Left lung (tissue), 10 donors: ENCODE results near the gene LCN2. TPM values are rescaled to one million over a fixed set of nuclear protein-coding genes. Genes with fewer than 3 reads are reported as not detected.

Experiments used
- ATAC-seq: fragments of 200-7000 bp; cut with Tn5 transposase; one replicate; pipeline ENCODE4 v1.9.1; 2020; ENCODE audit warnings: moderate library complexity
- DNase-seq, 4 donors: peaks; one replicate each; pipeline ENCODE4 v3.0.0-alpha.2; 2013 to 2020
- H3K27ac ChIP-seq, 2 donors: fragments of 200-600 bp; sonication (generic) in 1 of 2; one replicate each; pipeline versions ENCODE4 v1.5.0 to v1.8.0; 2020 to 2021
- H3K27me3 ChIP-seq, 2 donors: fragments of 200-600 bp; sonication (generic) in 1 of 2; one replicate each; pipeline versions ENCODE4 v1.5.0 to v1.8.0; 2020 to 2021
- H3K36me3 ChIP-seq, 2 donors: fragments of 200-600 bp; sonication (generic) in 1 of 2; one replicate each; pipeline versions ENCODE4 v1.5.0 to v1.8.0; 2020 to 2021
- H3K4me1 ChIP-seq, 2 donors: fragments of 200-600 bp; one replicate each; pipeline ENCODE4 v1.8.0; 2021
- H3K4me3 ChIP-seq, 2 donors: fragments of 200-600 bp; sonication (generic) in 1 of 2; one replicate each; pipeline versions ENCODE4 v1.5.0 to v1.8.0; 2020 to 2021; ENCODE audit warnings: mild to moderate bottlenecking in 1 of 2
- H3K9me3 ChIP-seq, 2 donors: fragments of 200-600 bp; sonication (generic) in 1 of 2; one replicate each; pipeline versions ENCODE4 v1.5.0 to v1.8.0; 2020 to 2021
- intact Hi-C, 2 donors: fragments of 100-400 bp; cut with DNase I; formaldehyde crosslinking; loops; one replicate each; pipeline versions ENCODE4 v1.11.2 to v1.14.2; 2022
- polyA plus RNA-seq, 6 donors: library from polyadenylated mRNA; unstranded; fragments of 120-200 nt; gene quantifications; one replicate each; pipeline ENCODE4 v1.2.1, GENCODE V29; 2013; ENCODE audit not compliant: insufficient read length in 6 of 6
- total RNA-seq, 2 donors: library from RNA; stranded (reverse); fragmentation: NEBNext Ultra II Directional; extraction: Animal tissue kit (Norgen Biotek cat#: 25700); gene quantifications; one replicate each; pipeline ENCODE4 v1.2.1, GENCODE V29; 2021
- TF ChIP-seq, protein P1 (sequence below), 2 donors: fragments of 200-600 bp; sonication (generic) in 1 of 2; IDR thresholded peaks; one replicate each; pipeline versions ENCODE4 v1.5.0 to v1.8.0; 2021; ENCODE audit warnings: antibody characterized with exemption in 2 of 2
- donor health status: DM: no; HTN: yes; CAD: no.
- donor health status: DM: no; HTN: no; CAD: no.

Gene LCN2
- total and polyA plus RNA-seq, 8 donors, result 1.3 to 155 (median 2.4) TPM

DNA sequence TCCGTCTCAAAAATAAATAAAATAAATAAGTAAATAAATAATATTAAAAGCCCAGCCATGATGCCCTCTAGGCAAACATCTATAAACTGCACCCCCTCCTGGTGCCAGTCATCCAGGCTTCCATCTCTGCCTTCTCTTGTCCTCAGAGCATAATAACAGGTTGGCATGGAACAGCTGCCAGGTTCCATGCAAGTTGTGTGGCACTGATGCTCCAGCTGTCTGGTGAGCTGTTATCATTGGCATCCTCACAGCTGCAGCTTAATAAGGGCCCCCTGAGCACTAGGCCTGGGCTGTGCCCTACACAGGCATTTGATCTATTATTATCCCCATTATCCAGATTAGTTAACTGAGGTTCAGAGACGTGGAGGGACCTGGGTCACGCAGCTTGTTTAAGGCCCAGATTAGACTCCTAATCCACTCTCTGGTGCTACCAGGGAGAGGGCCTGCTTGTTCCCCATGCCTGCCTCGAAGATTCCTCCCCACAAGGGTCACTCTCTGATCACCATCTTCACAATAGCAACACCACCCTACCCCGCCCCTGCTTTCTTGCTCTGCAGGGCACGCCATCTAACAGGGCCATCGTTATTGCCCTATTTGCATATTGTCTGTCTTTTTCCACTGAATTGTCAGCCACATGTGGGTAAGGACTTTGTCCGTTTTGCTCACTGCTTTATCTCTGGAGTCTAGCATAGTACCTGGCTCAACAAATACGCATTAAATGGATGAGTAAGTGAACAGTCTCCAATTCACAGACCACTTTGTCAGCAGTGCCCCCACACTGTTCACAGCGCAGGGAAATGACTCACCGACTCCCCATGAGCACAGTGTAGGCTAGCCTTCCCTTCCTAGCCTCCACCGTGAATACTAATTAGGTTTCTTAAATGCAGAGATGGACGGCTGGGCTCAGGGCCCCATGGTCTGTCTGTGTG lies 52.5 kb downstream of the LCN2 start:
- no peak overlapping the region for H3K4me3 ChIP-seq
- H3K27me3 ChIP-seq, result peaks cover 8 to 34% of the 10 kb centered on the region in 2 donors
- TF ChIP-seq, protein P1, sequence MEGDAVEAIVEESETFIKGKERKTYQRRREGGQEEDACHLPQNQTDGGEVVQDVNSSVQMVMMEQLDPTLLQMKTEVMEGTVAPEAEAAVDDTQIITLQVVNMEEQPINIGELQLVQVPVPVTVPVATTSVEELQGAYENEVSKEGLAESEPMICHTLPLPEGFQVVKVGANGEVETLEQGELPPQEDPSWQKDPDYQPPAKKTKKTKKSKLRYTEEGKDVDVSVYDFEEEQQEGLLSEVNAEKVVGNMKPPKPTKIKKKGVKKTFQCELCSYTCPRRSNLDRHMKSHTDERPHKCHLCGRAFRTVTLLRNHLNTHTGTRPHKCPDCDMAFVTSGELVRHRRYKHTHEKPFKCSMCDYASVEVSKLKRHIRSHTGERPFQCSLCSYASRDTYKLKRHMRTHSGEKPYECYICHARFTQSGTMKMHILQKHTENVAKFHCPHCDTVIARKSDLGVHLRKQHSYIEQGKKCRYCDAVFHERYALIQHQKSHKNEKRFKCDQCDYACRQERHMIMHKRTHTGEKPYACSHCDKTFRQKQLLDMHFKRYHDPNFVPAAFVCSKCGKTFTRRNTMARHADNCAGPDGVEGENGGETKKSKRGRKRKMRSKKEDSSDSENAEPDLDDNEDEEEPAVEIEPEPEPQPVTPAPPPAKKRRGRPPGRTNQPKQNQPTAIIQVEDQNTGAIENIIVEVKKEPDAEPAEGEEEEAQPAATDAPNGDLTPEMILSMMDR (IDR thresholded peaks at IDR 0.05), result no peak
- DNase-seq (no peak), ATAC-seq (no peak)
- H3K9me3 ChIP-seq, result no peaks in the 10 kb centered on the region
- H3K27ac ChIP-seq, result no peak overlapping the region
- intact Hi-C loops, result no loop called here
- peaks cover 0 to 21% of the 10 kb centered on the region in 2 donors for H3K4me1 ChIP-seq
- no peaks in the 10 kb centered on the region for H3K36me3 ChIP-seq

DNA sequence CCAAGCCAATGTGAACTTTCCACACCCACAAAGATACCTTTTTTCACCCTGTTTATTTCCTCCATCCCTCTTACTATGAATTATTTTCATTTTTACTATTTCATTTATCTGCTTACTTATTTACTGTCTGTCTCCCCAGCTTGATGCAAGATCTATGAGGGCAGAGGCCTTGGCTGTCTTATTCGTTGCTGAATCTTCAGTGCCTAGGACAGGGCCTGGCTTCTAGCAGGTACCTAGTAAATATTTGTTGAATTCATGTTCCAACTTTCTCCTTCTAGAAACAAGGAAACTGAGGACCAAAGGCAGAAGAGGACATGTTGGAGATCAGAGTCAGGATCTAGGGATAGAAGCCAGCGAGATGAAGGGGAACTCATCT lies 53.4 kb downstream of the LCN2 start:
- H3K36me3 ChIP-seq, result no peaks in the 10 kb centered on the region
- peaks cover 0 to 21% of the 10 kb centered on the region in 2 donors for H3K4me1 ChIP-seq
- intact Hi-C loops, result no loop called here
- DNase-seq (no peak), ATAC-seq (no peak)
- H3K27ac ChIP-seq, result no peak overlapping the region
- TF ChIP-seq, protein P1 (IDR thresholded peaks at IDR 0.05), result no peak
- peaks cover 8 to 39% of the 10 kb centered on the region in 2 donors for H3K27me3 ChIP-seq
- no peaks in the 10 kb centered on the region for H3K9me3 ChIP-seq
- H3K4me3 ChIP-seq, result peak overlapping the region in 1 of 2 donors; percentile 49

Other genes starting within 250 kb of the LCN2 start
- gene ST6GALNAC6, start 249.8 kb upstream of the LCN2 start, total RNA-seq, result 10 to 100 TPM; 43.5 to 57.0 TPM
- gene ST6GALNAC6, start 249.8 kb upstream of the LCN2 start, polyA plus RNA-seq, result 10 to 100 TPM; 44.1 to 53.5 (median 48.6) TPM
- 10 to 100 TPM; 62.5 to 89.9 TPM for gene ST6GALNAC4, start 232.4 kb upstream of the LCN2 start, total RNA-seq
- gene ST6GALNAC4, start 232.4 kb upstream of the LCN2 start, polyA plus RNA-seq, result 10 to 100 TPM; 20.7 to 31.5 (median 24.3) TPM
- gene PIP5KL1, start 218.7 kb upstream of the LCN2 start, total RNA-seq, result 1 to 10 TPM; 3.8 to 6.7 TPM
- 1 to 10 TPM; 2.7 to 7.9 (median 5.0) TPM for gene PIP5KL1, start 218.7 kb upstream of the LCN2 start, polyA plus RNA-seq
- gene DPM2, start 211.6 kb upstream of the LCN2 start, total RNA-seq, result 10 to 100 TPM; 38.6 to 47.6 TPM
- 10 to 100 TPM; 32.1 to 38.5 (median 34.6) TPM for gene DPM2, start 211.6 kb upstream of the LCN2 start, polyA plus RNA-seq
- 10 to 100 TPM; 60.7 to 67.3 TPM for gene EEIG1, start 168.5 kb upstream of the LCN2 start, total RNA-seq
- 10 to 100 TPM; 28.2 to 40.7 (median 35.7) TPM for gene EEIG1, start 168.5 kb upstream of the LCN2 start, polyA plus RNA-seq
- gene NAIF1, start 82.1 kb upstream of the LCN2 start, total RNA-seq, result 1 to 10 TPM; 7.7 to 8.0 TPM
- 10 to 100 TPM in 3 of 6 donors, 1 to 10 TPM in 3; 8.2 to 11.5 (median 9.9) TPM for gene NAIF1, start 82.1 kb upstream of the LCN2 start, polyA plus RNA-seq
- 10 to 100 TPM; 19.5 to 21.0 TPM for gene SLC25A25, start 81.2 kb upstream of the LCN2 start, total RNA-seq
- gene SLC25A25, start 81.2 kb upstream of the LCN2 start, polyA plus RNA-seq, result 10 to 100 TPM in 5 of 6 donors, 1 to 10 TPM in 1; 9.8 to 16.3 (median 13.6) TPM
- gene PTGES2, start 21.7 kb upstream of the LCN2 start, total RNA-seq, result 10 to 100 TPM; 34.8 to 56.9 TPM
- gene PTGES2, start 21.7 kb upstream of the LCN2 start, polyA plus RNA-seq, result 10 to 100 TPM; 25.8 to 45.6 (median 35.9) TPM
- gene BBLN, start 10.8 kb downstream of the LCN2 start, total RNA-seq, result 10 to 100 TPM; 38.4 to 66.0 TPM
- gene BBLN, start 10.8 kb downstream of the LCN2 start, polyA plus RNA-seq, result 10 to 100 TPM; 27.1 to 44.3 (median 36.3) TPM
- gene CIZ1, start 42.1 kb downstream of the LCN2 start, total RNA-seq, result 100 to 1,000 TPM; 102 to 115 TPM
- gene CIZ1, start 42.1 kb downstream of the LCN2 start, polyA plus RNA-seq, result 100 to 1,000 TPM; 140 to 163 (median 148) TPM
- 10 to 100 TPM in 1 of 2 donors, 1 to 10 TPM in 1; 9.0 to 17.2 TPM for gene DNM1, start 53.9 kb downstream of the LCN2 start, total RNA-seq
- gene DNM1, start 53.9 kb downstream of the LCN2 start, polyA plus RNA-seq, result 10 to 100 TPM; 60.6 to 90.0 (median 65.3) TPM
- gene GOLGA2, start 126.6 kb downstream of the LCN2 start, total RNA-seq, result 100 to 1,000 TPM; 108 to 126 TPM
- 100 to 1,000 TPM in 5 of 6 donors, 10 to 100 TPM in 1; 97.2 to 163 (median 117) TPM for gene GOLGA2, start 126.6 kb downstream of the LCN2 start, polyA plus RNA-seq
- gene SWI5, start 126.8 kb downstream of the LCN2 start, total RNA-seq, result 10 to 100 TPM; 16.2 to 25.6 TPM
- gene SWI5, start 126.8 kb downstream of the LCN2 start, polyA plus RNA-seq, result 10 to 100 TPM; 29.9 to 36.9 (median 32.5) TPM
- gene TRUB2, start 173.0 kb downstream of the LCN2 start, total RNA-seq, result 10 to 100 TPM; 23.0 to 23.7 TPM
- 10 to 100 TPM; 31.8 to 34.6 (median 32.7) TPM for gene TRUB2, start 173.0 kb downstream of the LCN2 start, polyA plus RNA-seq
- gene COQ4, start 173.4 kb downstream of the LCN2 start, total RNA-seq, result 10 to 100 TPM; 35.5 to 36.2 TPM
- gene COQ4, start 173.4 kb downstream of the LCN2 start, polyA plus RNA-seq, result 10 to 100 TPM; 50.6 to 77.1 (median 65.7) TPM
- gene SLC27A4, start 191.1 kb downstream of the LCN2 start, total RNA-seq, result 10 to 100 TPM; 32.7 to 33.7 TPM
- gene SLC27A4, start 191.1 kb downstream of the LCN2 start, polyA plus RNA-seq, result 10 to 100 TPM in 4 of 6 donors, 1 to 10 TPM in 2; 7.6 to 15.9 (median 11.2) TPM
- 10 to 100 TPM; 56.4 to 59.9 TPM for gene URM1, start 221.9 kb downstream of the LCN2 start, total RNA-seq
- 10 to 100 TPM; 55.1 to 66.8 (median 62.3) TPM for gene URM1, start 221.9 kb downstream of the LCN2 start, polyA plus RNA-seq